Astrocyte (in vitro differentiated cells and primary cell): ENCODE data around the gene KNOP1.

Experiments used
- EZH2 ChIP-seq: IDR thresholded peaks from 2 replicates; pipeline ENCODE4 v1.6.1; 2012; ENCODE audit warnings: mild to moderate bottlenecking, low read length, inconsistent platforms; ENCODE audit not compliant: insufficient read depth
- TF ChIP-seq, protein P1 (sequence below): IDR thresholded peaks from 2 replicates; pipeline ENCODE4 v1.5.1; 2011; ENCODE audit warnings: low read depth, mild to moderate bottlenecking, inconsistent platforms, low read length, moderate library complexity; ENCODE audit not compliant: insufficient read depth

DNA sequence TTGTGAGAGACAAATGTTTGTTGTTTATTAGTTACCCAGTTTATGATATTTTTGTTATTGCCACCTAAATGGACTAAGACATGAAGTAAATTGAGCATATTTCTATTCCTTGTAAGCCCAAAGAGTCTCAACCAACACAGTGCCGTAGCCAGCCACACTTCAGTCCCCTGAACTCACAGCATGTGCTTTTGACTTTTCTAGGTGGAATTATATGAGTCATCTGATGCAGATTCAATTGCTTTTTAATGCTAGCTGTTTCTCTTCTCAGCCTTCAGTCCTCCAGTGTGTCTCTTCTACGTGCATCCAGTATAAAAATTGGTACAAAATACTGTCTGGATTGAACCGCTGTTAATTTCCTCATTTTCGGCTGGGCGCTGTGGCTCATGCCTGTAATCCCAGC is 39.0 kb upstream of the KNOP1 start:
- TF ChIP-seq, protein P1, sequence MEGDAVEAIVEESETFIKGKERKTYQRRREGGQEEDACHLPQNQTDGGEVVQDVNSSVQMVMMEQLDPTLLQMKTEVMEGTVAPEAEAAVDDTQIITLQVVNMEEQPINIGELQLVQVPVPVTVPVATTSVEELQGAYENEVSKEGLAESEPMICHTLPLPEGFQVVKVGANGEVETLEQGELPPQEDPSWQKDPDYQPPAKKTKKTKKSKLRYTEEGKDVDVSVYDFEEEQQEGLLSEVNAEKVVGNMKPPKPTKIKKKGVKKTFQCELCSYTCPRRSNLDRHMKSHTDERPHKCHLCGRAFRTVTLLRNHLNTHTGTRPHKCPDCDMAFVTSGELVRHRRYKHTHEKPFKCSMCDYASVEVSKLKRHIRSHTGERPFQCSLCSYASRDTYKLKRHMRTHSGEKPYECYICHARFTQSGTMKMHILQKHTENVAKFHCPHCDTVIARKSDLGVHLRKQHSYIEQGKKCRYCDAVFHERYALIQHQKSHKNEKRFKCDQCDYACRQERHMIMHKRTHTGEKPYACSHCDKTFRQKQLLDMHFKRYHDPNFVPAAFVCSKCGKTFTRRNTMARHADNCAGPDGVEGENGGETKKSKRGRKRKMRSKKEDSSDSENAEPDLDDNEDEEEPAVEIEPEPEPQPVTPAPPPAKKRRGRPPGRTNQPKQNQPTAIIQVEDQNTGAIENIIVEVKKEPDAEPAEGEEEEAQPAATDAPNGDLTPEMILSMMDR, result no peak
- TF ChIP-seq EZH2, result no peak
